OCI-M1 (cell line): ENCODE data around the gene C10orf62.
"Not testable (repeated sequence)": the region's sequence is repeated elsewhere in the genome, so short reads cannot be mapped to it uniquely, and the experiment has no call there.

Experiments used
- DNase-seq: peaks from one replicate; lab custom pipeline; 2025; lab: John Stamatoyannopoulos, UW

C10orf62 gene

GRCh38 chr10:97589479-97589878 lies at the start of gene C10orf62:
C10orf62 (plus strand) TSS chr10:97589721; CDS start chr10:97589898, 177 bp downstream.
- DNase-seq: no peak

GRCh38 chr10:97540669-97541500 lies 48.6 kb upstream of the C10orf62 start:
- no peak for DNase-seq

GRCh38 chr10:97542169-97543024 lies 47.1 kb upstream of the C10orf62 start:
- peak; percentile 43 for DNase-seq

GRCh38 chr10:97543025-97543546 lies 46.4 kb upstream of the C10orf62 start:
- DNase-seq: peak; percentile 64

GRCh38 chr10:97546456-97547270 lies 42.9 kb upstream of the C10orf62 start:
- DNase-seq: no peak

GRCh38 chr10:97547271-97547600 lies 42.3 kb upstream of the C10orf62 start:
- no peak for DNase-seq

- DNase-seq: no peak
These were observed 41.6 kb upstream of the C10orf62 start for GRCh38 chr10:97547962-97548361.

GRCh38 chr10:97548828-97549455 lies 40.6 kb upstream of the C10orf62 start:
- DNase-seq: no peak

GRCh38 chr10:97549587-97550322 lies 39.8 kb upstream of the C10orf62 start:
- no peak for DNase-seq

GRCh38 chr10:97550336-97551149 lies 39.0 kb upstream of the C10orf62 start:
- no peak for DNase-seq

- DNase-seq: no peak
These were observed 38.2 kb upstream of the C10orf62 start for GRCh38 chr10:97551271-97551670.

GRCh38 chr10:97553575-97554031 lies 35.9 kb upstream of the C10orf62 start:
- DNase-seq: peak; percentile 75

GRCh38 chr10:97554336-97554735 lies 35.2 kb upstream of the C10orf62 start:
- DNase-seq: not testable (repeated sequence)

GRCh38 chr10:97555541-97555940 lies 34.0 kb upstream of the C10orf62 start:
- not testable (repeated sequence) for DNase-seq

- DNase-seq: not testable (repeated sequence)
These were observed 28.7 kb upstream of the C10orf62 start for GRCh38 chr10:97560731-97561381.

- DNase-seq: not testable (repeated sequence)
These were observed 28.0 kb upstream of the C10orf62 start for GRCh38 chr10:97561386-97562077.

GRCh38 chr10:97562329-97562728 lies 27.2 kb upstream of the C10orf62 start:
- not testable (repeated sequence) for DNase-seq

- no peak for DNase-seq
These were observed 26.2 kb upstream of the C10orf62 start for GRCh38 chr10:97563337-97563736.
